Peyer's patch (tissue), 4 donors: ENCODE results near the gene GINS1.

Source experiments
- POLR2A ChIP-seq, 2 donors: fragments of 450-650 bp; IDR thresholded peaks; one replicate each; pipeline ENCODE4 v1.5.1; 2017; ENCODE audit warnings: antibody characterized with exemption in 2 of 2, mild to moderate bottlenecking in 2 of 2, moderate library complexity in 2 of 2
- TF ChIP-seq, protein P1 (sequence below), 6 experiments: fragments of 450-650 bp in 4 of 6; fragments of 200-600 bp in 2 of 6; sonication (generic) in 1 of 6; IDR thresholded peaks; one replicate each; pipeline ENCODE4 v1.5.1; 2017 to 2019; ENCODE audit warnings: antibody characterized with exemption in 6 of 6, mild to moderate bottlenecking in 3 of 6, moderate library complexity in 1 of 6

DNA sequence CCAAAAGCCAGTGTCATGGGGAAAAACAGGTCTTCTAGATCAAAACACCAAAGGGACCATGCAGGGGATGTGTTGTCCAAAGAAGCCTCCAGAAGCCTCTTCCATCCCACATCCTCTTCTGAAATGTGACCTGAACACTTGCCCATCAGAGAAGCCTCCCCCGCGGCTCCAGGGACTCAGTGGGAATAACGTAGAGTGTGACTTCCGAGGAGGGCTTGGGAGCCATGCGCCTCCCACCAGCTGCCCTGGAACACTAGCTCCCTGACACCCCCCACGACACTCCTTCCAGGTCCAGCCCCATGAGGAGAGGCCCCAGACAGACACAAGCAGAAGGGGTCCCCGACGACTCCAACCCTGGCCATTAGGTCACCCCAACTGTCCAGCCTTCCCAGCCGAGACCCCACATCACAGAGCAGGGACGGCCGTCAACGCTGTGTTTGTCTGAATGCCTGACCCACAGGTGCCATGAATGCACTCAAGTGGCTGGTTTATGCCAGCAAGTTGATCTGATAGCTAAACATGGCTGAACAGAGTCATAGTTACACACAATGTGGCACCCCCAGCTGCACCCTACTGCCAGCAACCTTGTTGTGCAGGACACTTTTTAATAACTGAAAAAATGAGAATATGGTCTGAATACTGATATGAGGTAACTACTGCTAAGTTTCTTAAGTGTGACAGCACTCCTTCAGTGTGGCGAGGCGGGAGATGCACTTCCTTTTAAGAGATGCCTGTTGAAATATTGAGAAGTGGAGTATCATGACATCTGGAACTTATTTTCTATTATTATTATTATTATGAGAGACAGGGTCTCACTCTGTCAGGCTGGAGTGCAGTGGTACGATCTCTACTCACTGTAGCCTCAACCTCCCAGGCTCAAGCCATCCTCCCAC lies 58.0 kb downstream of the GINS1 start:
- TF ChIP-seq, protein P1, sequence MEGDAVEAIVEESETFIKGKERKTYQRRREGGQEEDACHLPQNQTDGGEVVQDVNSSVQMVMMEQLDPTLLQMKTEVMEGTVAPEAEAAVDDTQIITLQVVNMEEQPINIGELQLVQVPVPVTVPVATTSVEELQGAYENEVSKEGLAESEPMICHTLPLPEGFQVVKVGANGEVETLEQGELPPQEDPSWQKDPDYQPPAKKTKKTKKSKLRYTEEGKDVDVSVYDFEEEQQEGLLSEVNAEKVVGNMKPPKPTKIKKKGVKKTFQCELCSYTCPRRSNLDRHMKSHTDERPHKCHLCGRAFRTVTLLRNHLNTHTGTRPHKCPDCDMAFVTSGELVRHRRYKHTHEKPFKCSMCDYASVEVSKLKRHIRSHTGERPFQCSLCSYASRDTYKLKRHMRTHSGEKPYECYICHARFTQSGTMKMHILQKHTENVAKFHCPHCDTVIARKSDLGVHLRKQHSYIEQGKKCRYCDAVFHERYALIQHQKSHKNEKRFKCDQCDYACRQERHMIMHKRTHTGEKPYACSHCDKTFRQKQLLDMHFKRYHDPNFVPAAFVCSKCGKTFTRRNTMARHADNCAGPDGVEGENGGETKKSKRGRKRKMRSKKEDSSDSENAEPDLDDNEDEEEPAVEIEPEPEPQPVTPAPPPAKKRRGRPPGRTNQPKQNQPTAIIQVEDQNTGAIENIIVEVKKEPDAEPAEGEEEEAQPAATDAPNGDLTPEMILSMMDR (IDR thresholded peaks at IDR 0.05): no peak
- no peak for TF ChIP-seq POLR2A (IDR thresholded peaks at IDR 0.05)
